Suprapubic skin (tissue), 4 donors: ENCODE measurements around the gene SIK2.

Experiments used
- EP300 ChIP-seq: sonication (generic); formaldehyde crosslinking; IDR thresholded peaks from one replicate; pipeline ENCODE4 v1.6.1; 2017; ENCODE audit warnings: antibody characterized with exemption
- POLR2A ChIP-seq, 2 donors: fragments of 450-650 bp; IDR thresholded peaks; one replicate each; pipeline ENCODE4 v1.6.1; 2017; ENCODE audit warnings: antibody characterized with exemption in 2 of 2, mild to moderate bottlenecking in 2 of 2, moderate library complexity in 2 of 2
- POLR2AphosphoS5 ChIP-seq, 3 donors: sonication (generic); formaldehyde crosslinking; IDR thresholded peaks; one replicate each; pipeline ENCODE4 v1.6.1; 2017; ENCODE audit warnings: antibody characterized with exemption in 3 of 3
- TF ChIP-seq, protein P1 (sequence below), 2 donors: fragments of 200-600 bp in 1 of 2; fragments of 450-650 bp in 1 of 2; sonication (generic) in 1 of 2; IDR thresholded peaks; one replicate each; pipeline ENCODE4 v1.5.1; 2016 to 2019; ENCODE audit warnings: antibody characterized with exemption in 2 of 2, mild to moderate bottlenecking in 1 of 2, moderate library complexity in 1 of 2

DNA sequence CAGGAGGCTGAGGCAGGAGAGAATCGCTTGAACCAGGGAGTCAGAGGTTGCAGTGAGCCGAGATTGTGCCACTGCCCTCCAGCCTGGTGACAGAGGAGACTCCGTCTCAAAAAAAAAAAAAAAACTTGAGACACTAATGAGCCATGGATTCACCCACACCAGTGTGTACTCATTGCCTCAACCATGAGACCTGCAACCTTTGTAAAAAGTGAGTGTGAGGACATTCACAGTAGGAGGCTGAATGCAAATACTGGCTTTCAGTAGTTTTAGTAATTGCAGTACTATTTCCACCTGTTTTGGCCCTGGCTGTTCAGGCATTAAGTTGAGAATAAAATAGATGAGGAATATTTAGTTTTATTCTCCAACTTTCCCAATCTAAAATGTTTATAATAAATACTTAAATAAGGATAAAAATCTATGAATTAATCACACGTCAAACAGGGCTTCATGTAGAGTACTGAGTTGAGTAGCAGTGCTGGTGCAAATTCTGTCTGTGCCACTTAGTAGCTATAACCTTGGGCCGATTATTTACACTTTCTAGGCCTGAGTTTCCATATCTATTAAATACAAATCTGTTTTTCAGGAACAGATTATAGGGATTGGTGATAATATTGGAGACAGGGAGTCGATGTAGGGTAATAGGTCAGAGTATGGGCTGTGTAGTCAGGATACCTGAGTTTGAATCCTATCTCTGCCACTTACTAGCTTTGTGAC lies 91.1 kb downstream of the SIK2 start:
- TF ChIP-seq POLR2A (IDR thresholded peaks at IDR 0.05) (no peak), POLR2AphosphoS5 (IDR thresholded peaks at IDR 0.05) (no peak), EP300 (no peak)
- TF ChIP-seq, protein P1, sequence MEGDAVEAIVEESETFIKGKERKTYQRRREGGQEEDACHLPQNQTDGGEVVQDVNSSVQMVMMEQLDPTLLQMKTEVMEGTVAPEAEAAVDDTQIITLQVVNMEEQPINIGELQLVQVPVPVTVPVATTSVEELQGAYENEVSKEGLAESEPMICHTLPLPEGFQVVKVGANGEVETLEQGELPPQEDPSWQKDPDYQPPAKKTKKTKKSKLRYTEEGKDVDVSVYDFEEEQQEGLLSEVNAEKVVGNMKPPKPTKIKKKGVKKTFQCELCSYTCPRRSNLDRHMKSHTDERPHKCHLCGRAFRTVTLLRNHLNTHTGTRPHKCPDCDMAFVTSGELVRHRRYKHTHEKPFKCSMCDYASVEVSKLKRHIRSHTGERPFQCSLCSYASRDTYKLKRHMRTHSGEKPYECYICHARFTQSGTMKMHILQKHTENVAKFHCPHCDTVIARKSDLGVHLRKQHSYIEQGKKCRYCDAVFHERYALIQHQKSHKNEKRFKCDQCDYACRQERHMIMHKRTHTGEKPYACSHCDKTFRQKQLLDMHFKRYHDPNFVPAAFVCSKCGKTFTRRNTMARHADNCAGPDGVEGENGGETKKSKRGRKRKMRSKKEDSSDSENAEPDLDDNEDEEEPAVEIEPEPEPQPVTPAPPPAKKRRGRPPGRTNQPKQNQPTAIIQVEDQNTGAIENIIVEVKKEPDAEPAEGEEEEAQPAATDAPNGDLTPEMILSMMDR (IDR thresholded peaks at IDR 0.05): no peak
